HG03196 (cell line): ENCODE measurements around the gene HPS1.

Experiments
- ATAC-seq: cut with Tn5 transposase; IDR thresholded peaks from one replicate; pipeline ENCODE4 v1.9.1; 2021; ENCODE audit not compliant: unreplicated experiment

HPS1 gene

DNA sequence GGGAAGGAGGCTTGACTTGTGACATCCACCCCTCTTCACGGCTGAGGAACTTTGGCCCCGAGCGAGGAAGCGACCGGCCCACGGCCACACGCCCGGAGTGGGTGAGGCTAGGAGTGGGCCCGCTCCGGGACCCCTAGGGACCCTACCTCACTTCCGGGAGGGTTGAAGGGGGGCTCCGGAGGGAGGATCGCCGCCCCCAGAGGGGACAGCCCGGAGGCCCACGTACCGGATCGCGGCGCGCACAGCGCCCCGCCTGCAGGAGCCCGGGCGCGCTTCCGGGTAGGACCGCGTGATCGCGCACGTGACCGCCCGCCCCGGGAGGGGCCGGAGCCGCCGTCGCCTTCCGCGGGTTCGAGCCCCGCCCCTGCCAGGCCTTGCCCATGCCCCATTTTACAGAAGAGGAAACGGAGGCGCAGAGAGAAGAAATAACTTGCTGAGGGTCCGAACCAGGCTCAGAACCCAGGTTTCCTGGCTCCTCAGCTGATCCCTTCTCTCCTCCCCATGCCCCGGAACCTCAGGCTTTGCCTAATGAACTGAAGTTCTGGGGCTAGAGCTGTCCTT lies at the start of gene HPS1:
Gene HPS1 (minus strand): TSS at position 275 of the 561 bp plus-strand sequence. CDS start 3,695 bp downstream, outside the sequence.
- peak; percentile 92 for ATAC-seq

- no peak for ATAC-seq
Observed at GRCh38 chr10:98492763-98493162, 46.0 kb upstream of the HPS1 start.

- ATAC-seq: no peak
Observed at GRCh38 chr10:98489561-98490481, 43.1 kb upstream of the HPS1 start.

GRCh38 chr10:98488669-98489430 lies 42.1 kb upstream of the HPS1 start:
- no peak for ATAC-seq

DNA sequence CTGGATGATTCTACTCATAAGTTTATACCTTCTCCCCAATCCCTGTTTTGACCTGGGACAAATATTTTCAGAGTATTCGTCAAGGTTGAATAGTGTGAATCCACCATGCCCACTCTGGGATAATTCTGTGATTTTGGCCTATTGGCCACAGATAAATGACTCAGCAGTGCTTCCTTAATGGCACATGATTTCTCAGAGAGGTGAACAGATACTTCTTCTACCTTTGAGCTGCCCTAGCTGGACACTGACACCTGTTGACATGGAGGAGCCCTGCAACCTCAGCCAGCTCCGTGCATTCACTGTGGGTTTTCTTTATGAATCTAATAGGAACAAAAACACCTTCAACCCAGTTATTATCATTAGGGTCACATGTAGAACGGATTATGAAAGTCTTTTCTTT lies 40.9 kb upstream of the HPS1 start:
- ATAC-seq: no peak

DNA sequence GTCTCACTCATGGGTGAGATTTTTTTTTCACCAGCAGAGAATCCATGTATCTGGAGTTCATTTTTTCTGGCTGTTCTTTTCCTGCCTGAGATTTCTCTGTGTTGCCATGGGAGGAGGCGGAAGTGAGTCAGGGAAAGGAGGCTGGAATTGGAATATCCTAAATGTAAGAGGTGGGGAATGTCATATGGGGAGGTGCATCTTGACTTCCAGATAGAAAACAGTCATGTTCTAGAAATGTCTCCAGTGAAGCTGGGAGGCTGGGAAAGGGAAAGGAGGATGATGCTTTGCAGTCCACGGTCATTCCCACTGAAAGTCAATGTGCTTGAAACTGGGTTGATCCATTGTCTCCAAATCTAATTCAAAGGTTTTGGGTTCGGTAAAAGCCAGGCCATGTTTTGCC lies 39.7 kb upstream of the HPS1 start:
- ATAC-seq: no peak

DNA sequence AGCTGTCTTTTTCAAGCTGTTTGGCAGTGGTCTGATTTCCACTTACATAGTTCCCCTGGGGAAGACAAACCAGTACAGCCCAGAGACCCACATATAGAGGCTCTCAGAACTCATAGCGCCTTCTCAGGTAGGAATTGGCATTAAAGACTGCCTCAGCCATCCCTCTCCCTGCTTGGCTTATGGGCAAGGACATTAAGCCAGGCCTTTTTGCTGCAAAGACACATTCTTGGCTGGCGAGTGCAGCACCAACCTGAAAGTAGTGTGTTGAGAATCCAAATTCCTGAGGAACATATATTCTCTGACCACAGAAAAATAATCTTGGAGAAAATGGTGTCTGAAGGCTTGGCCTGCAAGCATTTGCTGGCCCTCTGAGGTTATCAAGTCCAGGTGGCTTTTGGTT lies 39.2 kb upstream of the HPS1 start:
- ATAC-seq: no peak

GRCh38 chr10:98483658-98484057 lies 36.9 kb upstream of the HPS1 start:
- ATAC-seq: no peak

DNA sequence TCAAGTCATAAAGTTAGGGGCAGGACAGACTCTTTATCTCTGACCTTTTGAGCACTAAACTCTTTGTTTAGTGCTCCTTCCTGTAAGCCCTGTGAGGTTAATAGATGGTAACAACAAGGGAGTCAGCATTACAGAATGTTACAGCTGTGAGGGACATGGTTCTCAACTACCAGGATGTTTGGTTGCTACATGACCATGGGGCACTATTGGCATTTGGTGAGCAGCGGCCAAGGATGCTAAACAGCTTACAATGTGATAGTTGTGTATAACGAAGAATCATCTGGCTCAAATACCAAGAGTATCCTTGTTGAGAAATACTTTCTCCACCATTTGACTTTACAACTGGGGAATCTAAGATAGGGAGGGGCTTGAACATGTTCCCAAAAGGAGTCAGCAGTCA lies 35.4 kb upstream of the HPS1 start:
- ATAC-seq: no peak

DNA sequence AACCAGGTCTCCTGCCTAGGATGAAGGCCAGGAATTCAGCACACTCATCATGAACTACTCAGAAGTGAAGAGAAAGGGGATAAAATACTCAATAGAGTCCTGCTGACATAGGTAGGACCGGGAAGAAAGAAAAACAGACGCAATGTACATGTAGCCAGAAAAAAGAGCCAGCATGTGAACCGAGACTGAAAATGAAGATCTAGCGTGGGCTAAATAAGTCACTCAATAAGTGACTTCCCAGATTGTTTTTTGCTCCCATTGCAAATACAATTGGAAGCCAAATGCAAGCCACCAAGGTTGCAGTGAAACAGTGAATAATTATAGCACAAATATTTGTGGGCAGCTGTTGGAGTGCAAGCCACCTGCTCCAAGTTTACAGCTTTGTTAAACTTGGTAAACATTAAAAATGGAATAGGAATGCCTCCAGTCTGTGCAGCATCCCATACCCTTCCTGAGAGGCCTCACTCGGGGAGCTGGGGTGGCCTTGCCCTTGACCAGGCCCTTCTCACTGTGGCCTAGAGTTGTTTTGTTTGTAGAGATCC lies 34.7 kb upstream of the HPS1 start:
- ATAC-seq: no peak

GRCh38 chr10:98478430-98479222 lies 31.9 kb upstream of the HPS1 start:
- ATAC-seq: no peak

- no peak for ATAC-seq
Observed at GRCh38 chr10:98477861-98478260, 31.1 kb upstream of the HPS1 start.

- ATAC-seq: peak; percentile 65
Observed at GRCh38 chr10:98474628-98475027, 27.9 kb upstream of the HPS1 start.

DNA sequence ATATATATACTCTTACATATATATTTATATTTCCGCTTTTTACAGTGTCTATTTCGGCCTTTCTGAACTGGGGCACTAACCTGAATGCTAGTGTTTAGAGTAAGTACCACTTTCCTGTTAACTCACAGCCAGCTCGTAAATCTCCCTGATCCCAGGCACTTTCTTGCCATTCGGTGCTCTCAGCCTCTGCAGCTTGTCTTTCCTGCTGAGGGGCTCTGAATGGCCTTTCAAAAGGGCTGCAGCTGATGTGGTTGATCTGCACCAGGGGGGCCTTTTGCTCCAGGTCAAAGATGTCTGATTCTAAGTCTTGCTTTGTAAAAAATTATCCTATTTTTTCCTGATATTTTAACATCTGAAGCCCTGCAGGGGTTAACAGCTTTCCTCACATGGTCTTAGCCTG lies 25.5 kb upstream of the HPS1 start:
- no peak for ATAC-seq

DNA sequence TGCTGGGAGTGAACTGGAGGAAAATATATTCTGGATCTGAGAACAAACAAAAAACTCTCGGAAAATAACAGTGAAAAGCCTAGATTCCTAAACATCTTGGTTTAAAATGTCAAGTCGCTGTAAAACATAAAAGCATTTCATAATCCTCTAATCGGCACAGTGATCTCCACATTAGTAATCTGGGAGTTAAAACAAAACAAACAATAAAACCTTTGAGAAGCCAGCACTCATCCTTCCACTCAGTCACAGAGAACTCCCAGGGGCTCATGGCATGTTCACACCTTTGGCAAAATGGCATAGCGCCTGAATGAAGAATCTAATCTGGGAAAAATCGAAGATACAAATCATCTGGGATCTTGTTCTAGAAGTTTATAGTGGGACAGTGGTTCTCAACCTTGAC lies 24.1 kb upstream of the HPS1 start:
- ATAC-seq: no peak

GRCh38 chr10:98469001-98469931 lies 22.5 kb upstream of the HPS1 start:
- ATAC-seq: no peak

- peak; percentile 94 for ATAC-seq
Observed at GRCh38 chr10:98467506-98468318, 21.0 kb upstream of the HPS1 start.

DNA sequence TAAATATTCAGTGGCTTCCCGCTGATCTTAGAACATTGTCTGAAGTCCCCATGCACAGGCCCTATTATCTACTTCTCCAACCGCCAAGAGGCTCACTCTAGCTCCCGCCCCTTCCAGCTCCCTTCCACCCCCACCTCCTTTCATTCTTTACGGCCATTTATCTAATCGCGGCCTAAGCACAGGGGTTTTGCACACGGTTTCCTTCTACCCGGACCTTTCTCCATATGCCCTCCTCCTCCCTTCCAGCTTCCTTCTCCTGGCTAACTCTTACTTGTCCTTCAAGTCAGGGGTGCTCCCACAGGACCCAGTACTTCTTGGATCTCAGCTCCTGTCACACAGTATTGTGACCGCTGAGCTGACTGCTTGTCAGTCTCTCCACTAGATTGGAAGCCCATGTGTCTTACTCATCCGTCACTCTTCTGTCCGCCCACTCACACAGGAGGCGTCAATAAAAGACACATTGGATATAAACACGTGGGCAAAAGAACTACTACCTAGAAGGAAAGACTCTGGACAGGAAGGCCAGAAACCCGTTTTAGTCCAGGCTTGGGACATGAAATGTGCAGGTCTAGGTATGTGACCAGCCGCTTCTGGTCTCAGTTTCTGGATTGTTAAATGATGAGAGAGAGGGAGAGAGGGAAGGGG lies 20.2 kb upstream of the HPS1 start:
- ATAC-seq: no peak
